Measurements from ENCODE around the gene COLEC12.

DNA sequence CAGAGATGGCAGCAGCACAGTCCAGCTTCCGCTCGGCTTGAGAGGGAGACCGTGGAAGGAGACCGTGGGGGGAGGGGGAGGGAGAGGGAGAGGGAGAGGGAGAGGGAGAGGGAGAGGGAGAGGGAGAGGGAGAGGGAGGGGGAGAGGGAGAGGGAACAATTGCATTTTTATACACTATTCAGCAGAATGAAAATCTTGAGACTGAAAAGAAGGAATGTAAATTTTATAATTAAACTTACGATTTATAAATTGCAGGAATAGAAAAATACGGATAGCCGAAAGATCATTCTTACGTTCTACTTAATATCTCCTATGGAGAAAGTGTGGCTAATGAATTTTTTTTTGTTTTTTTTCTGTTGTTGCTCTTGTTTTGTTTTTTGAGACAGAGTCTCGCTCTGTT lies 12.5 kb upstream of the COLEC12 start:
- TF ChIP-seq, protein P1, sequence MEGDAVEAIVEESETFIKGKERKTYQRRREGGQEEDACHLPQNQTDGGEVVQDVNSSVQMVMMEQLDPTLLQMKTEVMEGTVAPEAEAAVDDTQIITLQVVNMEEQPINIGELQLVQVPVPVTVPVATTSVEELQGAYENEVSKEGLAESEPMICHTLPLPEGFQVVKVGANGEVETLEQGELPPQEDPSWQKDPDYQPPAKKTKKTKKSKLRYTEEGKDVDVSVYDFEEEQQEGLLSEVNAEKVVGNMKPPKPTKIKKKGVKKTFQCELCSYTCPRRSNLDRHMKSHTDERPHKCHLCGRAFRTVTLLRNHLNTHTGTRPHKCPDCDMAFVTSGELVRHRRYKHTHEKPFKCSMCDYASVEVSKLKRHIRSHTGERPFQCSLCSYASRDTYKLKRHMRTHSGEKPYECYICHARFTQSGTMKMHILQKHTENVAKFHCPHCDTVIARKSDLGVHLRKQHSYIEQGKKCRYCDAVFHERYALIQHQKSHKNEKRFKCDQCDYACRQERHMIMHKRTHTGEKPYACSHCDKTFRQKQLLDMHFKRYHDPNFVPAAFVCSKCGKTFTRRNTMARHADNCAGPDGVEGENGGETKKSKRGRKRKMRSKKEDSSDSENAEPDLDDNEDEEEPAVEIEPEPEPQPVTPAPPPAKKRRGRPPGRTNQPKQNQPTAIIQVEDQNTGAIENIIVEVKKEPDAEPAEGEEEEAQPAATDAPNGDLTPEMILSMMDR (IDR thresholded peaks at IDR 0.05): no peak
- TF ChIP-seq POLR2A (IDR thresholded peaks at IDR 0.05): no peak
- no peak for TF ChIP-seq EP300 (IDR thresholded peaks at IDR 0.05)
